GM12891 (cell line): ENCODE measurements around the gene CTBS.
A peak's percentile ranks its signal among the peaks of the same experiment; 100 is the strongest.

Source experiments
- DNase-seq: peaks from one replicate; pipeline ENCODE4 v3.0.0; 2011; ENCODE audit warnings: low spot score; ENCODE audit not compliant: insufficient read length
- FAIRE-seq: peaks from 2 replicates; lab custom pipeline; 2011; peaks lifted over from hg19 to GRCh38; lab: Jason Lieb, UNC
- PAX5 ChIP-seq: IDR thresholded peaks from 2 replicates; pipeline ENCODE4 v1.6.1; 2011; ENCODE audit warnings: low read length, moderate library complexity, mild to moderate bottlenecking; ENCODE audit not compliant: insufficient read depth, severe bottlenecking
- POLR2A ChIP-seq: IDR thresholded peaks from 2 replicates; pipeline ENCODE4 v1.6.1; 2011; ENCODE audit warnings: low read depth, low read length, control low read depth
- POLR2AphosphoS5 ChIP-seq: IDR thresholded peaks from 2 replicates; pipeline ENCODE4 v1.6.1; 2011; ENCODE audit warnings: low read depth, low read length, control low read depth
- POU2F2 ChIP-seq: IDR thresholded peaks from 2 replicates; pipeline ENCODE4 v1.6.1; 2011; ENCODE audit warnings: low read depth, mild to moderate bottlenecking, control low read depth, low read length, moderate library complexity
- SPI1 ChIP-seq: IDR thresholded peaks from 2 replicates; pipeline ENCODE4 v1.6.1; 2011; ENCODE audit warnings: low read depth, low read length, control low read depth
- TAF1 ChIP-seq: IDR thresholded peaks from 2 replicates; pipeline ENCODE4 v1.6.1; 2011; ENCODE audit warnings: low read depth, low read length, control low read depth

The CTBS gene

GRCh38 chr1:84506729-84507453 lies 67.3 kb downstream of the CTBS start:
- FAIRE-seq = no peak
- no peak for TF ChIP-seq TAF1
- no peak for TF ChIP-seq PAX5
- TF ChIP-seq POU2F2 = no peak
- no peak for DNase-seq

DNA sequence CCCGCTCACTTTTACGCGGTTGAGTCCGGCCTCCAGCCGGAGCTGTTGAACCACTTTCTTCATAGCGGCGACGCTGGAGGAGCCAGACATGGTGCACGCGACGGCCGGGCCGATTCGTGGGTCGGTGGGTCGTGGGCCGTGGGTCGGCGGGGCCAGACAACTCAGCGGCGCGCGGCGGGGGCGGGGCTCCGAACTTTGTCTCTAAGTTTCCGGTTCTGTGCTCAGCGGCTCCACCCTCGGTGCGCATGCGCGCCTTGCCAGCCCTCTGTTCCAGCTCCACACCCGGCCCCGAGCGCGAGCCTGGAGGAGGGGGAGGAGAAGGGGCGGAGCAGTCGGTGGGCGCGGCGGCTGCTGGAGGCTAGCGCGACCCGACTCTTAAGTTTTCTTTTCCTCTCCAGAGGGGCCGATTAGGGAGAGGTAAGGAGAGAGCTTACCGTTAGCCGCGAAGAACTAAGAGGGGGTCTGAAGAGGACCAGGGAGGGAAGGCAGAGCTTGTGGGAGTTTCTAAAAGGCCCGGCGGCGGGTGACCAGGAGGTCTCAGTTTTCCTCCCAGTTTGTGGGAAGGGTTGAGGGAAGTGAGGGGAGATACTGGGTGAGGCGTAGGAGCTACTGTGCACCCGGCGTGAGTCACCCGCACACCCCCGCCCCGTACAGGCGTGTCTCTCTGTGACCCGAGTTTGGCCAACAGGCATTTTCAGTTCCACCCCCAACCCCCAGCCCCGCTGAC lies 68.1 kb downstream of the CTBS start, which contains the start of the genes GNG5 and SPATA1:
TSS of gene GNG5 (minus strand) at position 580 of the 727 bp plus-strand sequence. CDS start at position 90, 490 bp downstream.
TSS of gene SPATA1 (plus strand) at position 385 of the 727 bp plus-strand sequence. CDS start 9,974 bp downstream, outside the sequence.
- TF ChIP-seq SPI1 = peak; percentile 46
- TF ChIP-seq POLR2AphosphoS5 = peak; percentile 80; the same call in 1 of the 2 replicates
- TF ChIP-seq TAF1 = peak; percentile 49; the same call in 1 of the 2 replicates
- peak; percentile 29 for TF ChIP-seq PAX5
- 0 out of 2 replicates have a peak, but pooled peaks have one; percentile 30 for TF ChIP-seq POU2F2
- peak; percentile 74 for TF ChIP-seq POLR2A
- DNase-seq (peak; percentile 83), FAIRE-seq (peak; percentile 94)

- TF ChIP-seq PAX5 (no peak), POLR2A (peak; percentile 37; the same call in 1 of the 2 replicates)
- DNase-seq (peak; percentile 32), FAIRE-seq (no peak)
These were observed 68.7 kb downstream of the CTBS start for GRCh38 chr1:84505493-84506001.

- no peak for DNase-seq
- peak; percentile 81 for FAIRE-seq
- TF ChIP-seq SPI1 (no peak), PAX5 (no peak), TAF1 (no peak), POU2F2 (no peak), POLR2AphosphoS5 (no peak), POLR2A (peak; percentile 49; the same call in 1 of the 2 replicates)
These were observed 69.4 kb downstream of the CTBS start for GRCh38 chr1:84504580-84505492.

DNA sequence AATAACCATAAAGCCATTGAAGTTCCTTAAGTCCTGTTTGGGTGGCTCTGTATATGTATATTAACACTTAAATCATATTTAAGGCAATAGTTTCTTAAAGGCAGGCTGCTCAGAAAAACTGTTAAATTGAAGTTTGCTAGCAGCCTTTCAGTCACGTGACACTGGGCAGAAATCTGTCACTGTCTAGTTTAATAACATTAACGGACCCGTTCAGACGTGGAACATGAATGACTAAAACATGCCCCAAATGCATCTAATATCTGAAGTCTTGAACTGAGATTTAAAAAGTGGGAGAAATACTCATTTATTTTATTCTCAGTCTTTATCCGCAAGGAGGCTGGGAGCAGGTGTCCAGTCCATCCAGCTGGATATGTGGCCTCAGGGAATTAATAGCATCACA lies 71.3 kb downstream of the CTBS start:
- FAIRE-seq = no peak
- TF ChIP-seq PAX5 (no peak), POLR2A (no peak), SPI1 (no peak), POLR2AphosphoS5 (no peak)
- no peak for DNase-seq
